Measurements from ENCODE around the gene MCTP1.

Gene MCTP1

GRCh38 chr5:94808497-94808896 lies 476.4 kb downstream of the MCTP1 start:
- TF ChIP-seq EZH2phosphoT487 (IDR thresholded peaks at IDR 0.05; ENCODE audit: low read length), result no peak
- TF ChIP-seq EZH2 (optimal IDR thresholded peaks at IDR 0.05; ENCODE audit: low read depth, low read length), result no peak
- no peak for TF ChIP-seq CTCF (IDR thresholded peaks at IDR 0.05; ENCODE audit: low read length)
- Histone ChIP-seq H3K79me2 (ENCODE audit: low read length) (no peaks in the 10 kb centered on the region), H3K9me2 (replicated peaks; ENCODE audit: insufficient read depth, low read length) (no peaks in the 10 kb centered on the region), H3K4me2 (ENCODE audit: low read depth, low read length) (no peak overlapping the region), H3K27ac (ENCODE audit: low read length) (no peak overlapping the region), H3F3A (ENCODE audit: insufficient read depth, low read length) (no peaks in the 10 kb centered on the region), H3K4me1 (ENCODE audit: low read length) (no peaks in the 10 kb centered on the region), H3K27me3 (replicated peaks; ENCODE audit: insufficient read depth, low read length) (no peaks in the 10 kb centered on the region), H3K36me3 (replicated peaks; ENCODE audit: insufficient read depth, low read length) (no peaks in the 10 kb centered on the region), H3K4me3 (ENCODE audit: low read length) (no peak overlapping the region), H4K20me1 (ENCODE audit: insufficient read depth, low read length) (no peaks in the 10 kb centered on the region), H3K9me3 (replicated peaks; ENCODE audit: insufficient read depth, low read length) (no peaks in the 10 kb centered on the region), H3K9ac (ENCODE audit: low read length) (no peak overlapping the region), H2AFZ (ENCODE audit: low read length) (no peak overlapping the region)
- DNase-seq, result no peak

DNA sequence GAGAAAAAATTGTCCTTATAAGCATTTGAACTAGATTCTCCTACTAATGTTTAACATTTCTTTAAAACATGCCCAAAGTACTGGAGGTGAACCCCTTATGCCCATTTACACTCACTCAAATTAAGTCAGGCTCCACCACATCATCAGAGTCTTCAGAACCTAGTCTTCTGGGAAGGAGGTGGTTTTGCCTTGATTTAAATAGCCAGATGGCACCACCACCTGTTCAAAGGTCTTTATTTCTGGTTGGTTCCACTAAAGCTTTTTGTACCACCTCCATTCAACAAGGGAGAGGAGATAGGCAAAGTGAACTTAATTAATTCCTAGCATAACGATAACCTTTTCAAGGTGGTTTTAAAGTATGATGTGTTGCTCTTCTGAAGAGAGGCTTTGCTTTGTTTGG lies 476.9 kb downstream of the MCTP1 start:
- TF ChIP-seq CTCF (IDR thresholded peaks at IDR 0.05; ENCODE audit: low read length) (no peak), EZH2 (optimal IDR thresholded peaks at IDR 0.05; ENCODE audit: low read depth, low read length) (no peak), EZH2phosphoT487 (IDR thresholded peaks at IDR 0.05; ENCODE audit: low read length) (no peak)
- H3F3A ChIP-seq (ENCODE audit: insufficient read depth, low read length), result no peaks in the 10 kb centered on the region
- no peak overlapping the region for H3K9ac ChIP-seq (ENCODE audit: low read length)
- H3K4me2 ChIP-seq (ENCODE audit: low read depth, low read length), result no peak overlapping the region
- H3K36me3 ChIP-seq (replicated peaks; ENCODE audit: insufficient read depth, low read length), result no peaks in the 10 kb centered on the region
- H3K9me3 ChIP-seq (replicated peaks; ENCODE audit: insufficient read depth, low read length), result no peaks in the 10 kb centered on the region
- H3K4me1 ChIP-seq (ENCODE audit: low read length), result no peaks in the 10 kb centered on the region
- no peaks in the 10 kb centered on the region for H3K9me2 ChIP-seq (replicated peaks; ENCODE audit: insufficient read depth, low read length)
- no peaks in the 10 kb centered on the region for H3K79me2 ChIP-seq (ENCODE audit: low read length)
- no peaks in the 10 kb centered on the region for H3K27me3 ChIP-seq (replicated peaks; ENCODE audit: insufficient read depth, low read length)
- H4K20me1 ChIP-seq (ENCODE audit: insufficient read depth, low read length), result no peaks in the 10 kb centered on the region
- no peak for DNase-seq
- H3K27ac ChIP-seq (ENCODE audit: low read length), result no peak overlapping the region
- no peak overlapping the region for H3K4me3 ChIP-seq (ENCODE audit: low read length)
- no peak overlapping the region for H2AFZ ChIP-seq (ENCODE audit: low read length)

DNA sequence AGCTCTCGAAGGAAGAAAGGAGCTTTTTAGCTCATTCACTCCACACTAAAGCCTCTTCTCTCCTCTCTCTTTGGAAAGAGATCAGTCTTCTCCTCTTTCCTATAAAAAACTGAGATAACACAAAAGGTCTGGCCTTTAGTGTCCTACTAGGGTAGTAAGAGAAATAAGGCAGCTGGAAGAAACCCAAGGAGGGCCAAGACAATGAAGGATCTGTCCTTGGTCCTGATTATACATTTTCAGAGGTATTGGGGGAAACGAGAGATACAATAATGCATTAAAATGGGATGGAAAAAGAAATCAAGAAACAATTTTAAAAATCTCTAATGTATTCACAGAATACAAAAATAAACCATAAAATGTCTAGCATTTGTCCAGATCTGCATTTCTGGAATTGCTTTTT lies 482.4 kb downstream of the MCTP1 start:
- H3K79me2 ChIP-seq (ENCODE audit: low read length), result no peaks in the 10 kb centered on the region
- TF ChIP-seq EZH2 (optimal IDR thresholded peaks at IDR 0.05; ENCODE audit: low read depth, low read length) (no peak), EZH2phosphoT487 (IDR thresholded peaks at IDR 0.05; ENCODE audit: low read length) (no peak), CTCF (IDR thresholded peaks at IDR 0.05; ENCODE audit: low read length) (no peak)
- no peak overlapping the region for H3K4me3 ChIP-seq (ENCODE audit: low read length)
- H3K27ac ChIP-seq (ENCODE audit: low read length), result no peak overlapping the region
- no peaks in the 10 kb centered on the region for H3F3A ChIP-seq (ENCODE audit: insufficient read depth, low read length)
- no peaks in the 10 kb centered on the region for H3K9me3 ChIP-seq (replicated peaks; ENCODE audit: insufficient read depth, low read length)
- H3K4me1 ChIP-seq (ENCODE audit: low read length), result no peaks in the 10 kb centered on the region
- H3K9ac ChIP-seq (ENCODE audit: low read length), result no peak overlapping the region
- H3K27me3 ChIP-seq (replicated peaks; ENCODE audit: insufficient read depth, low read length), result no peaks in the 10 kb centered on the region
- H3K36me3 ChIP-seq (replicated peaks; ENCODE audit: insufficient read depth, low read length), result no peaks in the 10 kb centered on the region
- H3K4me2 ChIP-seq (ENCODE audit: low read depth, low read length), result no peak overlapping the region
- no peak for DNase-seq
- no peaks in the 10 kb centered on the region for H3K9me2 ChIP-seq (replicated peaks; ENCODE audit: insufficient read depth, low read length)
- no peak overlapping the region for H2AFZ ChIP-seq (ENCODE audit: low read length)
- H4K20me1 ChIP-seq (ENCODE audit: insufficient read depth, low read length), result no peaks in the 10 kb centered on the region

All from MM.1S (cell line).